Omental fat pad (tissue), 4 donors: ENCODE data around the gene CPNE6. TPM values are rescaled to one million over a fixed set of nuclear protein-coding genes. Genes with fewer than 3 reads are reported as not detected.
"Not testable (repeated sequence)": the region's sequence is repeated elsewhere in the genome, so short reads cannot be mapped to it uniquely, and the experiment has no call there.

Source experiments
- ATAC-seq: fragments of 150-250 bp; one replicate; pipeline ENCODE4 v1.9.1; 2016; ENCODE audit warnings: mild to moderate bottlenecking, moderate library complexity; ENCODE audit not compliant: low FRiP score
- DNase-seq: peaks from one replicate; pipeline ENCODE4 v3.0.0-alpha.2; 2019; ENCODE audit warnings: low spot score
- total RNA-seq, 4 donors: library from RNA; depleted of rRNA; stranded (reverse); fragments of >200 nt; gene quantifications; one replicate each; pipeline ENCODE4 v1.1.0, GENCODE V29; 2016
- TF ChIP-seq, protein P1 (sequence below), 3 donors: fragments of 450-650 bp; IDR thresholded peaks; one replicate each; pipeline ENCODE4 v1.5.1; 2016 to 2017; ENCODE audit warnings: antibody characterized with exemption in 3 of 3, mild to moderate bottlenecking in 3 of 3, moderate library complexity in 2 of 3

The CPNE6 gene
- total RNA-seq, 4 donors from 2014 or later: not detected

DNA sequence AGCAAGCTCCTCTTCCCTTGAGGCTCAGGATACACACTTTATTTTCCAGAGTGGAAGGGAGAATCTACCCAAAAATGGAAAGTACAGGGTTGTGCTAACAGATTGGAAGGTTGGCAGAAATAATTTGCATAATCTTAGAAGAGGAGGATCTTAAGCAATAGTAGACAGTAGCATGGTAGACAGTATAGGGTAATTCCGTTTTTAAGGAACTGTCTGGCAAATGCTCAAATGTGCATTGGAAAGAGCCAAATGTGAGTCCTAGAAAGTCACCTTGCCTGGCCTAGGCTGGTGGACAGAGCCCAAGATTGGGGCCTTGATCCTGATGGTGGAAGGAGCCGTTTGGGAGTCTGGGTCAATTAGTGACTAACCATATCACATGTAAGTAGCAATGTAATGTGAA is 32.7 kb upstream of the CPNE6 start:
- TF ChIP-seq, protein P1, sequence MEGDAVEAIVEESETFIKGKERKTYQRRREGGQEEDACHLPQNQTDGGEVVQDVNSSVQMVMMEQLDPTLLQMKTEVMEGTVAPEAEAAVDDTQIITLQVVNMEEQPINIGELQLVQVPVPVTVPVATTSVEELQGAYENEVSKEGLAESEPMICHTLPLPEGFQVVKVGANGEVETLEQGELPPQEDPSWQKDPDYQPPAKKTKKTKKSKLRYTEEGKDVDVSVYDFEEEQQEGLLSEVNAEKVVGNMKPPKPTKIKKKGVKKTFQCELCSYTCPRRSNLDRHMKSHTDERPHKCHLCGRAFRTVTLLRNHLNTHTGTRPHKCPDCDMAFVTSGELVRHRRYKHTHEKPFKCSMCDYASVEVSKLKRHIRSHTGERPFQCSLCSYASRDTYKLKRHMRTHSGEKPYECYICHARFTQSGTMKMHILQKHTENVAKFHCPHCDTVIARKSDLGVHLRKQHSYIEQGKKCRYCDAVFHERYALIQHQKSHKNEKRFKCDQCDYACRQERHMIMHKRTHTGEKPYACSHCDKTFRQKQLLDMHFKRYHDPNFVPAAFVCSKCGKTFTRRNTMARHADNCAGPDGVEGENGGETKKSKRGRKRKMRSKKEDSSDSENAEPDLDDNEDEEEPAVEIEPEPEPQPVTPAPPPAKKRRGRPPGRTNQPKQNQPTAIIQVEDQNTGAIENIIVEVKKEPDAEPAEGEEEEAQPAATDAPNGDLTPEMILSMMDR (IDR thresholded peaks at IDR 0.05): no peak
- DNase-seq (no peak), ATAC-seq (no peak)

DNA sequence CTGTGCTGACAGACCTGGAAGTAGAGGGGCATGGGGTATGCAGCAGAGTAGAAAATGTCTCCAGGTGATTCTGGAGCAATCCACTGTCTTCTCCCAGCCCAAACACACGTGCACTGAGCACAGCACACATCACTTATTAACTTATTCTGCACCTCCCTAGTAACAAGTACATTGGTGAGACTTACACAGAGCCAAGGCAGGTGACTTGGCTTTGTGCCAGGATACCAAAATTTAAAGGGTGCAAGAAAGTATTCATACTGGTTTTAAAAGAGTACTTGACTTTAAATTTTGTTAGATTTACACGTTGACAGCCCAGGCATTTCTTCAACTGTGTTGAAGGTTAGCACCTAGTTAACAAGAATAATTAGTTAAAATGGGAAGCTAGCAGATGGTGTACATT is 30.7 kb upstream of the CPNE6 start:
- DNase-seq: no peak
- TF ChIP-seq, protein P1 (IDR thresholded peaks at IDR 0.05): no peak
- no peak for ATAC-seq

DNA sequence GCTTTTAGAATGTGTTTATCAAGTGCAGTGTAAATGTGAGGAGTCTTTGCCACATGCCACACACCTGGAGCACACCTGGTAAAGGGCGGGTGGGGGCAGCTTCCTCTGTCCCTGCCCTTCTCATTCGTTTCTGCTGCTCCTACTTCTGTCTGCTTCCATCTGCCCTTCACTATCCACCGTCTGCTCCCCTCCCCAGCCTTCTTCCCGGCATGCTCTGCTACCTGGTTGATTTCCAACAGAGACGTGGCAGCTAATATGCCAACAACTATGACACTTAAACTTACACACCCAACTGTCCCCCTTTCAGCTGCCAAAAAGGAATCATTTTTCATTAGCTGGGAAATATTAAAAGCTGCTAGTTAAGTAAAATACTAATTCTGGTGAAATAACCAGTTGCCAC is 28.6 kb upstream of the CPNE6 start:
- ATAC-seq: no peak
- TF ChIP-seq, protein P1 (IDR thresholded peaks at IDR 0.05): no peak
- DNase-seq: no peak

DNA sequence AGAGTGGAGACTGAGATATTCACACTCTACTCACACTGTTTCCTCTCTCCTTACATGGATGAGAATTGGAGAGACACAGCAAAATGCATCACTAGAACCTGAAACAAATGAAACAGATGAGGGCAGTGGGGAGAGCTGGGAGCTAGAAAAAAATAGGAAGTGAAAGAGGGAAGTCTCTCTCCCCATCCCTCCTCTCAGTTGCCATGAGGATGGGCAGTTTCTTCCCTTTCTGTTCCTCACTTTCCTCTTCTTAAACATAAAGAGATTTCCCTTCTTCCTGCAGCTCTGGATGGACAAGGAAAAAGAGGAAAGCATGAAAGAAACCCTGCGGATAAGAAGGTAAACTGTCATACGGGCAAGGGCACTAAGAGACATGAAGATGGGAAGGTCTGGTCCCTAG is 22.4 kb upstream of the CPNE6 start:
- not testable (repeated sequence) for ATAC-seq, DNase-seq

DNA sequence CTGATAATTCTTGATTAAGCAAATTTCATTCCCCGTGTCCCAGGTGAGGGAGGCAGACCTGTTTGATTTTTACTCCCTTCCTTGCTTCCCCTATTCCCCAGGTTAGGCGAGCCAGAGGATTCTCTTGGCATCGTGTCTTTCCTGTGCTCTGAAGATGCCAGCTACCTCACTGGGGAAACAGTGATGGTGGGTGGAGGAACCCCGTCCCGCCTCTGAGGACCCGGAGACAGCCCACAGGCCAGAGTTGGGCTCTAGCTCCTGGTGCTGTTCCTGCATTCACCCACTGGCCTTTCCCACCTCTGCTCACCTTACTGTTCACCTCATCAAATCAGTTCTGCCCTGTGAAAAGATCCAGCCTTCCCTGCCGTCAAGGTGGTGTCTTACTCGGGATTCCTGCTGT is 20.6 kb upstream of the CPNE6 start:
- ATAC-seq, DNase-seq: not testable (repeated sequence)

DNA sequence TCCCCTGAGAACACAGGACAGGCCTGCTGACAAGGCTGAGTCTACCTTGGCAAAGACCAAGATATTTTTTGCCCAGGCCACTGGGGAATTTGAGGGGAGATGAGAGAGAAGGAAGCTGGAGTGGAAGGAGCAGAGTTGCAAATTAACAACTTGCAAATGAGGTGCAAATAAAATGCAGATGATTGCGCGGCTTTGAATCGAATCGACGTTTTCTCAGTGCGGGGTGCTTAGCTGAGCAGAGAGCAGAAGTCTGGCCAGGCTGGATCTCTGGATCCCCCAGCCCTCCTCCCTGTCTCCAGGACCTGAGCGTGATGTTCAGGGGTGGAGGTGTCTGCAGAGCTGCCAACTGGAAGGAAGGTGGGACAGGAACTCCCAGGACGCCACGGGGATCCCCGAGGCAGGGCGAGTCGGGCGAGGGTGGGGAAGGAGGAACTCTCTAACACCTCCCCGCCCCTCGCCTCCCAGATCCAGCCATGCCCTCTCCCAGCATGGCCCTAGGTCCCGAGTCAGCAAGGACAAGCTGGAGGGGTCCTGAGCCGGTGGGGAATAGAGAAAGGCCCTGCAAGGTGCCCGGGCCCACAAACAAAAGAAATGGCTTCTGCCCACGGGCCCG is 20.1 kb upstream of the CPNE6 start:
- DNase-seq (no peak), ATAC-seq (peak; percentile 25)
- TF ChIP-seq, protein P1 (IDR thresholded peaks at IDR 0.05): no peak

DNA sequence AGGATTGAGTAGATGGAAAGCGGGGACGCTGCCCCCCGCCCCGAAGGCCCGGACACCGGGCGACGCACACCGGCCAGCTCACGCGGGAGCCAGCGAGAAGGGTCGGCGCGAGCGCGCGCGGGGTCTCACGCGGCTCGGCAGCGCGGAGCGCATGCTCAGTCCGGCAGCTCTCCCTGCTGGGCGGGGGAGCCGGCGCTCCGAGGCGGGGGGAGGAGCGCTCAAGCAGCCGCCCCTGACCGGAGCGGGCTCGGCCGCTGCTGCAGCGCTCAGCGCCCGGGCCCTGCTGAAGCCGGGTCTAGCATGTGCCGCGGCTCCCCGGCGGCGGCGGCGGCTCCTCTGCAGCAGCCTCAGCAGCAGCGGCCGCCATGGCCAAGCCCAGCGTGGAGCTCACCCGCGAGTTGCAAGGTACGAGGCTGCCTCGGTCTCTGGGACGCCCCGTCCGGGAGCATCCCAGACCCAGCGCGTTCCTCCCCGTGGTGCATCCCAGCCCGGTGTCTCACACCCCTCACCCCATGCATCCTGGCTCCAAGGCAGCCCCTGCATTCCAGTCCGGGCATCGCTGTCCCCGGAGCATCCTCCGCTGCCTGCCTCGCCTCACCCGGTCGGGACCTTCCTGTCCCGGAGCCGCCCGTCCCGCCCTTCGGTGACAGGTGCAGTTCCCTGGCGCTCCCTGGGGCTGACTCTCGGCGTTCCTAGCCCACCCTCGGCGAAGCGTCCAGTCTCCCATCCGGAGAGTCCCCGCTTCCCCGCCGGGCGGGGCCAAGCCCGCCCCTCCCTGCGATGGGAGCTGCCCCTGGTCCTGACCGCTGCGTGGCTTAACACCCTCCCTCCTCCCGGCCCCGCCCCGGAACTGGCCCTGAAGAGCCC is 19.3 kb upstream of the CPNE6 start, which contains the start of gene CARMIL3:
TSS of gene CARMIL3 (plus strand) at position 221 of the 867 bp plus-strand sequence. CDS start at position 366, 145 bp downstream.
- DNase-seq (no peak), ATAC-seq (peak; percentile 82)
- TF ChIP-seq, protein P1 (IDR thresholded peaks at IDR 0.05): no peak
